GM04503 (cell line): ENCODE measurements around the gene AACS.
"Not testable (repeated sequence)": the region's sequence is repeated elsewhere in the genome, so short reads cannot be mapped to it uniquely, and the experiment has no call there.

ENCODE experiments used
- DNase-seq: peaks from one replicate; pipeline ENCODE4 v3.0.0-alpha.2; 2012; ENCODE audit warnings: low read depth

Gene AACS

GRCh38 chr12:125056306-125056705 lies 8.9 kb upstream of the AACS start:
- DNase-seq: no peak

DNA sequence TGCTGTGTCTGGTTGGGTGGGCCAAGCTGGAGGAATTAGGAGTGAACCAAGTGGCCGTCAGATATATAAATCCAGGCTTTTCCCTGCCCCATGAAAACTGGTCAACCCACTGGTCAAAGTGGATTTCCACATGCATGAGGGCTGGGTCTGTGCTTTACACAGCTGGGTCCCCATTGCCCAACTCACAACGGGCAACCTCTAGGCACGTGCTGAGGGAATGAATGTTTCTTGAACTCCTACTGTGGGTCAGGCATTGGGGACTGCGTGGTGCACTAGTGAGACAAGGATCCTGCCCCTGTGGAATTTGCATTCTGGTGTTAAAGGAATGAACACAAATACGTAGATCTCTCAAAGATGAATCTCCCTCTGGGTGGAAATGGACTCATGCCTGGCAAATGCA lies 7.5 kb upstream of the AACS start:
- no peak for DNase-seq

DNA sequence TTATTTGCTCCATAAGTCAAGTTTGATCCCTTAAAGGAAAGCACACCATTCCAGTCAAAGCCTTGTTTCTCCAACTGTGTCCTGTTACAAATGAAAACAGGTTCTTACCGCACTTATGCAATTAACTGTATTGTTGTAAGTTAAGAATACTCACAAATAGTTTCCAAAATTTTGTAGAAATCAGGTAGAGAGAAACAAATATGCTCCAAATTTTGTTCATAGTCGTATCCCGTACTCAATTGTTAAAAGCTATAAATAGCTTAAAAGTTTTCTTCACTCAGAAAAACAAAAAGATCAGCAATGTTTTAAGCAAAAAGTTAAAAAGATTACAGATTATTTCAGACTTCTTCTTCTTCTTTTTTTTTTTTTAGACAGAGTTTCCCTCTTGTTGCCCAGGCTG lies 4.0 kb upstream of the AACS start:
- DNase-seq: no peak

DNA sequence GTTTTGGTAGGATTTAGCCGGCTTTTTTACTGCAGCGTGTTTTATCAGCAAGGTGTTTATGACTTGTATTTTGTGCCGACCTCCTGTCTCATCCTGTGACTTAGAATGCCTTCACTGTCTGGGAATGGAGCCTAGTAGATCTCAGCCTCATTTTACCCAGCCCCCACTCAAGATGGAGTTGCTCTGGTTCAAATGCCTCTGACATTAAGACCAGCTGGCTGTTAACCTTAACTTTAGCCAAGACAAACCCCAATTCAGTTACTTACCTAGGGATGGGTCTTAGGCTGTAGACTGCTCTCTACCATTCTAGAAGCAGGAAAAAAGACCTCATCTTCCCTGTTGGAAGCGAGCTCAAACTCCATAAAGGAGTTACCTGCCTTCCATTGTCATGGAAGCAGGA lies 1.7 kb upstream of the AACS start:
- not testable (repeated sequence) for DNase-seq

- no peak for DNase-seq
Observed at GRCh38 chr12:125064492-125064891, 743 bp upstream of the AACS start.

DNA sequence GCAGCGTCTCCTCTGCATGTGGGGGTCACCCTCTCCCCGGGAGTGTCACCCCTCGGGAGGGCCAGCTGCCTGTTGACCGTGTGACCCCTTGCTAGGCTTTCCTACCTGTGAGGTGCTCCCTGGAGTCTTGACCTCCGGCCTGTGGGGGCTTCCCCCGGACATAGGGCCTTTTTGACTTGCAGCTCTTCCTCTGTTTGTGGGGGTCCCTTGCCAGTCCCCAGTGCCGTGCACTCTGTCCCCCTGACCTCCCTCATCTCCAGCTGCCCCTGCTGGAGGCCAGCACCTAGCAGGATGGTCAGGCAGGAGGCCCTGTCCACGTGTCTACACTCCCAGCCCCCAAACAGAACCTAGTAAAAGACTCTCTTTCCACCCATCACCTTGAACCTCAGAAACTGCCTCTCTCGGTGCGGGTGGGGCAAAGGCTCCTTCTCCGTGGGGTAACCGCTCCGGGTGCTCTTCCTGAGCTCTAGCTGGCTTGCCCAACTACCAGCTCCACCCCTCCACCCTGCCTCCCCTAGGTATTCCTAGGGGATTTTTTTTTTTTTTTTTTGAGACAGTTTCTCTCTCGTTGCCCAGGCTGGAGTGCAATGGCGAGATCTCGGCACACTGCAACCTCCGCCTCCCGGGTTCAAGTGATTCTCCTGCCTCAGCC lies 810 bp downstream of the AACS start:
- no peak for DNase-seq

DNA sequence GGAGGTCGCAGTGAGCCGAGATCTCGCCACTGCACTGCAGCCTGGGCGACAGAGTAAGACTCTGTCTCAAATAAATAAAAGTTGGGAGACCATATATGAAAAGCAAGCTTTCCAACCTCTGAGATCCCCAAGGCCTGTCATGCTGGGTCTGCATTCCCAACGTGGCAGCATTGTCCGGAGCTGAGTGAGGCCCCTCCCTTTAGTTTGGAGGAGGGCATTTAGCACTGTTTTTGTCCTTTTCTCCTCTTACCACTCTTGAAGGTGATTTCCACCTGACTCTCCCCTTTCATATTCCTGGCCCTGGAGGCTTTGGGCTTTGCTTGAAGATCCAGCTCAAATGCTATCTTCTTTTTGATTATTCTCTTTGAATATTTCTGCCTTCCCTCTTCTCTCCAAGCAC lies 3.2 kb downstream of the AACS start:
- no peak for DNase-seq

DNA sequence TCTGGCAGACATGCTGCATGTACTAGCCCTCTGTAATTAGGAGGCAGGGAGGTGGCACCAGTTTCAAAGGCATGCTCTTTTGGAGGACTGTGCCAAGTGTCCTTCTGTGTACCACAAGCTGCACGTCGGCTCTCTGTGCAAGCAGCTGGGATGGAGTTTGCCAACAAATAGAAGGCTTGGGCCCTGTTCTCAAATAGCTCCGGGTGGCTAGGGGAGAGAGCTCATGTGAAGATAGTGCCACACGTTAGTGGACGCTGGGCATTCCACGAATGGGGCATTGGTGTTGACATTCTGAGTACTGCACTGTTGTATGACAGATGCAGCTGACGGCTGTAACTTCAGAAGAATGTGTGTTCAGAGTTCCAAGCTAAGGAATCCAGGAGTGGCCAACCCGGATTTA lies 4.4 kb downstream of the AACS start:
- DNase-seq: no peak

DNA sequence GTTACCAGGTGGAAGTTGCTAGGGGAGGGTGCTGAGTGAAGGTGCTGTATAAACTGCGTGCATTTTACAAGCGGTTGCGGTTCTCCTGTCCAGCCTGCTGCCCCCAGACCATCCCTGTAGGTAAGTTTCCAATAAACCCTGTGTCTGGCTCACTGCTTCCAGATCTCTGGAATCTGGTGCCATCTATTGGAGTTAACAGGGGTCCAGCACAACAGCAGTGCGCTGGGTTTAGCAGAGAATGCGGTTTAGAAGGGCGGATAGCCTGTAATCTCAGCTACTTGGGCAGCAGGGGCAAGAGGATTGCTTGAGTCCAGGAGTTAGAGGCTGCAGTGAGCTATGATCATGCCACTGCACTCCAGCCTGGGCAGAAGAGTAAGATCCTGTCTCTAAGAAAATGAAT lies 4.9 kb downstream of the AACS start:
- no peak for DNase-seq

GRCh38 chr12:125070661-125071390 lies 5.6 kb downstream of the AACS start:
- no peak for DNase-seq

DNA sequence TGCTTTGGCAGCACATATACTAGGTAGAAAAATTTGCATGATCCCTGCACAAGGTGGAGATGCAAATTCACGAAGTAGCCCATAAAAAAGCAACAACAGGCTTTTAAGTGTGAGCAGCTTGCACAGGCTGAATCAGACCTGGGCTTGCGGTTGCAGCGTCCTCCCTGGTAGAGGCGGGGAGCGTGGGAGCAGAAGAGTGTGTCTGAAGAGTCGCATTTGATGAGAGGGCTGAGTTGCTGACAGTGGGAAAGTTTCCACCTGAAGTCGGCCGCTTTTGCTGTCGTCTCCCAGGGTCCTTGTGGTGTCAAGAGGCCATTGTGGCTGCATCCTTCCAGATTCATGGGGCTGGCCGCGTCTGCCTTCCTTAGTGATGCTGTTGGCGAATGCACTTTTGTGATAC lies 6.2 kb downstream of the AACS start:
- DNase-seq: no peak

GRCh38 chr12:125072496-125072895 lies 7.3 kb downstream of the AACS start:
- no peak for DNase-seq

GRCh38 chr12:125074294-125074693 lies 9.1 kb downstream of the AACS start:
- DNase-seq: not testable (repeated sequence)

GRCh38 chr12:125076103-125076502 lies 10.9 kb downstream of the AACS start:
- DNase-seq: no peak

GRCh38 chr12:125079084-125079483 lies 13.8 kb downstream of the AACS start:
- DNase-seq: no peak

DNA sequence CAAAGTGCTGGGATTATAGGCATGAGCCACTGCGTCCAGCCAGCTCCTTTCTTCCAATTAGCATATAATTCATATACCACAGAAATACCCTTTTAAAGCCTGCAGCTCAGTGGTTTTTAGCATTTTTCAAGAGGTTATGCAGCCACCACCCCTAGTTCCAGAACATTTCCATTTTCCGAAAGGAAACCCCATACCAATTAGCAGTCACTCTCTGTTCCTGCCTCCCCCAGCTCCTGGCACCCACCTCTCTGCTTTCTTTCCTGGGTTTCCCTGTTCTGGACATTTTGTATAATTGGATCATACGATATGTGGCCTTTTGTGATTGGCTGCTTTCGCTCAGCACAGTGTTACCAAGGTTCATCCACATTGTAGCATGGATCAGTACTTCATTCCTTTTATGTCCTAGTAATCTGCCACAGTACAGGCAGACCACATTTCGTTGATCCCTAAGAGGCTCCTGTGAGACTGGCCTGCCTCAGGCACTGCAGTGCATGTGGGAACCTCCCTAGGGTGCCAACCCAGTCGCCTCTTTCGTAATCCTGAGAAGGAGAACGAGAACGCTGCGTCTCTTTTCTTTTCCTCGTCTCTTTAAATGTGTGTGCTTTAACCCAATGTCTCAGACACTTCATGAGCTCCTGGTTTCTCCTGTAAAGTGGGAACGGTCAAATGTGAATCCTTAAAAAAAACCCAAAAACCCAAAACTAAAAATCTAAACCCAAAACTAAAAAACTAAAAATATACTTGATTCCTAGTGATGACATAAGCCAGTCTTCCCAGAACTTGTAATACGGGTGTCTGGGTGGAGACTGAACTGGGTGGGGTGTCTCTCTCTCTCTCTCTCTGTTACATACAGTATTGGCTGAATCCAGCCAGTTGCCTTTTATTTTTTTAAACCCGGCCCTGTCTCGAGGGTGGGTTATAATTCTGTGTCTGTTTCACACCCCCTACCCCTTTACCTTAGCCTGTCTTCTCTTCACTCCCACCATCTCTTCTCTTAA lies 14.7 kb downstream of the AACS start:
- DNase-seq: no peak

DNA sequence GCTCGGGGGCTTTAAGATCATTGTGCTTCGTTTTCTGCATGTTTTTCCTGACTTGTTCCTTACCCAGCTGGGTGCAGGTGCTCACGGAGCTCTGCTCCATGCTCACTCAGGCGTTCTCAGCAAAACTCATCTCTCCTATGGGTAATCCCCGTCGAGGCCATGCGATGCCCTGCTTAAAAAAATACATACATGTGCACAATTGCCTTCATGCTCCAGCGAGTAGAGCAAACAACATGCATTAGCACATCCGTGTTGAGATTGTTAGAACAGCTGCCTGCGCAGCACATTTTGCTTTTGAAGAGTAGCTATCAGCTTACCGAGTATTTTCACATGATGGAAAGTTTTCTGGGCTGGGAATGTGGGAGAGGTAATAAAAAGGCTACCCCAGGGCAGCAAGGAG lies 16.2 kb downstream of the AACS start:
- no peak for DNase-seq

GRCh38 chr12:125083072-125083471 lies 17.8 kb downstream of the AACS start:
- no peak for DNase-seq

- not testable (repeated sequence) for DNase-seq
Observed at GRCh38 chr12:125088199-125088598, 23.0 kb downstream of the AACS start.

GRCh38 chr12:125089083-125089482 lies 23.8 kb downstream of the AACS start:
- no peak for DNase-seq

DNA sequence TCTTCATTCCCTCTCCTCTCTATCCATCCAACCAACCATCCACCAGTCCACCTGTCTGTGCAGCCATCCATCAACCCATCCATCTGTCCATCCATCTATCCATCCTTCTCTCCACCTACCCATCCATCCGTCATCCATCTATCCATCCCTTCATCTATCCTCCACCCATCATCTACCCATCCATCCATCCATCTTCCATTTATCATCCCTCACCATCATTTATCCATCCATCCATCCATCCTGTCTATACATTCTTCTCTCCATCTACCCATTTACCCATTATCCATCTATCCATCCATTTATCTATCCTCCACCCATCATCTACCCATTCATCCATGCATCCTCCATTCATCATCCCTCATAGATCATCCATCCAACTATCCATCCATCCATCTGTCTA lies 24.4 kb downstream of the AACS start:
- no peak for DNase-seq

DNA sequence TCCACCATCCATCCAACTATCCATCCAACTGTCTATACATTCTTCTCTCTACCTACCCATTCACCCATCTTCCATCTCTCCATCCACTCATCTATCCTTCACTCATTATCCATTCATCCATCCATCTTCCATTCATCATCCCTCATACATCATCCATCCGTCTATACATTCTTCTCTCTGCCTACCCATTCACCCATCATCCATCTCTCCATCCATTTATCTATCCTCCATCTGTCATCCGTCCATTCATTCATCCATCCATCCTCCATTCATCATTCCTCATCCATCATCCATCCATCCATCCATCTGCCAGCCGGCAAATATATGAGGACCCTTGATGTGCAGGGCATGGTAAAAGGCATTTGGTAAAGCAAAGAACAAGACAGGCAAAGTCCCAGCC lies 25.2 kb downstream of the AACS start:
- DNase-seq: no peak

- DNase-seq: no peak
Observed at GRCh38 chr12:125091401-125091800, 26.2 kb downstream of the AACS start.
